Tibial nerve (tissue), 4 donors: ENCODE measurements around the gene GNG7. TPM values are rescaled to one million over a fixed set of nuclear protein-coding genes. Genes with fewer than 3 reads are reported as not detected.
"Not testable (repeated sequence)": the region's sequence is repeated elsewhere in the genome, so short reads cannot be mapped to it uniquely, and the experiment has no call there.

ENCODE experiments used
- DNase-seq, 2 donors: peaks; one replicate each; pipeline ENCODE4 v3.0.0-alpha.2; 2019; ENCODE audit warnings: low spot score in 2 of 2
- H3K27ac ChIP-seq, 4 donors: fragments of 200-600 bp; sonication (generic) in 3 of 4; one replicate each; pipeline ENCODE4 v1.5.1; 2017 to 2019; ENCODE audit warnings: mild to moderate bottlenecking in 1 of 4
- H3K27me3 ChIP-seq, 2 donors: fragments of 200-600 bp; sonication (generic) in 1 of 2; one replicate each; pipeline versions ENCODE4 v1.5.1 to v1.6.0; 2017 to 2019
- H3K36me3 ChIP-seq, 3 donors: fragments of 200-600 bp; sonication (generic); one replicate each; pipeline ENCODE4 v1.5.1; 2018 to 2019
- H3K4me1 ChIP-seq, 4 donors: fragments of 200-600 bp; sonication (generic) in 3 of 4; one replicate each; pipeline ENCODE4 v1.5.1; 2017 to 2019
- H3K4me3 ChIP-seq, 4 donors: fragments of 200-600 bp; sonication (generic) in 3 of 4; one replicate each; pipeline ENCODE4 v1.5.1; 2017 to 2019; ENCODE audit warnings: mild to moderate bottlenecking in 1 of 4, moderate library complexity in 1 of 4
- H3K9me3 ChIP-seq, 4 donors: fragments of 200-600 bp; sonication (generic) in 3 of 4; one replicate each; pipeline ENCODE4 v1.5.1; 2017 to 2019
- CTCF ChIP-seq, 5 experiments: fragments of 200-600 bp in 3 of 5; fragments of 450-650 bp in 2 of 5; sonication (generic) in 3 of 5; IDR thresholded peaks; one replicate each; pipeline ENCODE4 v1.5.1; 2016 to 2019; ENCODE audit warnings: antibody characterized with exemption in 5 of 5, mild to moderate bottlenecking in 3 of 5, moderate library complexity in 2 of 5
- EP300 ChIP-seq, 2 donors: sonication (generic); formaldehyde crosslinking; IDR thresholded peaks; one replicate each; pipeline ENCODE4 v1.6.1; 2017; ENCODE audit warnings: antibody characterized with exemption in 2 of 2, mild to moderate bottlenecking in 1 of 2
- POLR2A ChIP-seq, 2 donors: fragments of 450-650 bp; IDR thresholded peaks; one replicate each; pipeline ENCODE4 v1.6.1; 2017; ENCODE audit warnings: antibody characterized with exemption in 2 of 2, mild to moderate bottlenecking in 2 of 2, moderate library complexity in 2 of 2
- WGBS, 2 donors: methylation state at CpG; one replicate each; pipeline ENCODE4 v1.1.5; 2018; 5-methylcytosine and 5-hydroxymethylcytosine counted together
- total RNA-seq, 4 donors: library from RNA; depleted of rRNA; stranded (reverse); fragments of >200 nt; gene quantifications; one replicate each; pipeline ENCODE4 v1.1.0, GENCODE V29; 2016

Gene GNG7
- total RNA-seq, 4 donors from 2014 or later = 2.6 to 5.3 (median 3.5) TPM

DNA sequence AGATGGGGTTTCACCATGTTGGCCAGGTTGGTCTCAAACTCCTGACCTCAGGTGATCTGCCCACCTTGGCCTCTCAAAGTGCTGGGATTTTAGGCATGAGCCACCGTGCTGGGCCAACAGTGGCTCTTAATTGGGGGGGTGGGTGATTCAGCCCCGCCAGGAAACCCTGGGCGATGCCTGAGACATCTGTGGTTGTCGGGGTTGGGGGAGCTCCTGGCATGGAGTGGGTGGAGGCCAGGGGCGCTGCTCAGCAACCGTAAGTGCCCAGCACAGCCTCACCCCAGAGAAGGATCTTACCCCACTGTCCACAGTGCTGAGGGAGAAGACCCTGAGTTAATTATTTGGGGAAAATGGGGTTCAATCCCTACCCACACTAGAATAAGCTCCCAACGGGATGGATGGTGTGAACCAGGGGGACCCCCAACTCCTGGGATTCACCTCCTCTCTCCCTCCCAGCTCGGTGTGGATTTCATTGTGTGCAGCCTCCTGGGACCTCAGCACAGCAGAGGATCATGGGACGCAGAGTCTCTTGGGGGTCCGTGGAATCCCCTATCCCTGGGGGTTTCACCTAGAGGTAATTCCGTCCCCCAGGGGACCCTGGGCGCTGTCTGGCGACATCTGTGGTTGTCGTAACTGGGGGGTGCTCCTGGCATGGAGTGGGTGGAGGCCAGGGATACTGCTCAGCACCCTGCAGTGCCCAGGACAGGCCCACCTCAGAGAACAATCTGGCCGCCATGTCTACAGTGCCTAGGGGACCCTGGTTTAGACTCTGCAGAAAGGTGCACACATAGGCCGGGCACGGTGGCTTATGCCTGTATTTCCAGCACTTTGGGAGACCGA, 157.7 kb downstream of the GNG7 start:
- H3K9me3 ChIP-seq = no peaks in the 10 kb centered on the region
- H3K4me1 ChIP-seq = peaks cover 2 to 92% (median 70%) of the 10 kb centered on the region in 4 donors
- no peak for TF ChIP-seq CTCF (IDR thresholded peaks at IDR 0.05)
- no peak for TF ChIP-seq EP300 (IDR thresholded peaks at IDR 0.05)
- no peak for TF ChIP-seq POLR2A (IDR thresholded peaks at IDR 0.05)
- no peaks in the 10 kb centered on the region for H3K27me3 ChIP-seq
- H3K27ac ChIP-seq = peak overlapping the region; percentile 78 to 95 (median 90)
- no peak for DNase-seq
- H3K36me3 ChIP-seq = no peaks in the 10 kb centered on the region
- 87 to 91% methylated on average over 17 to 18 of the region's 18 CpGs for WGBS, 2 donors
- H3K4me3 ChIP-seq = no peak overlapping the region

- Histone ChIP-seq H3K36me3 (no peaks in the 10 kb centered on the region), H3K9me3 (no peaks in the 10 kb centered on the region), H3K27ac (peak overlapping the region; percentile 78 to 95 (median 90)), H3K4me3 (peak overlapping the region; percentile 2 to 38 (median 11)), H3K4me1 (peaks cover 2 to 86% (median 70%) of the 10 kb centered on the region in 4 donors), H3K27me3 (no peaks in the 10 kb centered on the region)
- TF ChIP-seq CTCF (IDR thresholded peaks at IDR 0.05) (peak in 2 of 5 experiments; percentile 18 to 39), EP300 (IDR thresholded peaks at IDR 0.05) (peak; percentile 74 to 97), POLR2A (IDR thresholded peaks at IDR 0.05) (peak in 1 of 2 donors; percentile 53)
- WGBS, 2 donors = 9 to 12% methylated on average over 26 to 32 of the region's 36 CpGs
- DNase-seq = peak; percentile 88 to 91
Observed at GRCh38 chr19:2543463-2544442, 158.7 kb downstream of the GNG7 start.

DNA sequence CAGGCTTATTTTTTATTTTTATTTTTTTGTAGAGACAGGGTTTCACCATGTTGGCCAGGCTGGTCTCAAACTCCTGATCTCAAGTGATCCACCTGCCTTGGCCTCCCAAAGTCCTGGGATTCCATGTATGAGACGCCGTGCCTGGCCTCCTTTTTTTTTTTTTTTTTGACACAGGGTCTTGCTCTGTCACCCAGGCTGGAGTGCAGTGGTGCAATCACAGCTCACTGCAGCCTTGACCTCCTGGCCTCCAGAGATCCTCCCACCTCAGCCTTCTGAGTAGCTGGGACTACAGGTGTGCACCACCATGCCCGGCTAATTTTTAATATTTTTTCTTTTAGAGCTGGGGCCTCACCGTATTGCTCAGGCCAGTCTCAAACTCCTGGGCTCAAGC, 159.4 kb downstream of the GNG7 start:
- not testable (repeated sequence) for H3K36me3 ChIP-seq, DNase-seq, H3K9me3 ChIP-seq, H3K27me3 ChIP-seq
- Histone ChIP-seq H3K27ac (peak overlapping the region; percentile 78 to 95 (median 90)), H3K4me3 (peak overlapping the region; percentile 2 to 38 (median 11)), H3K4me1 (peaks cover 2 to 85% (median 70%) of the 10 kb centered on the region in 4 donors)
- WGBS, 2 donors = 21 to 35% methylated on average over 4 of the region's 4 CpGs

DNA sequence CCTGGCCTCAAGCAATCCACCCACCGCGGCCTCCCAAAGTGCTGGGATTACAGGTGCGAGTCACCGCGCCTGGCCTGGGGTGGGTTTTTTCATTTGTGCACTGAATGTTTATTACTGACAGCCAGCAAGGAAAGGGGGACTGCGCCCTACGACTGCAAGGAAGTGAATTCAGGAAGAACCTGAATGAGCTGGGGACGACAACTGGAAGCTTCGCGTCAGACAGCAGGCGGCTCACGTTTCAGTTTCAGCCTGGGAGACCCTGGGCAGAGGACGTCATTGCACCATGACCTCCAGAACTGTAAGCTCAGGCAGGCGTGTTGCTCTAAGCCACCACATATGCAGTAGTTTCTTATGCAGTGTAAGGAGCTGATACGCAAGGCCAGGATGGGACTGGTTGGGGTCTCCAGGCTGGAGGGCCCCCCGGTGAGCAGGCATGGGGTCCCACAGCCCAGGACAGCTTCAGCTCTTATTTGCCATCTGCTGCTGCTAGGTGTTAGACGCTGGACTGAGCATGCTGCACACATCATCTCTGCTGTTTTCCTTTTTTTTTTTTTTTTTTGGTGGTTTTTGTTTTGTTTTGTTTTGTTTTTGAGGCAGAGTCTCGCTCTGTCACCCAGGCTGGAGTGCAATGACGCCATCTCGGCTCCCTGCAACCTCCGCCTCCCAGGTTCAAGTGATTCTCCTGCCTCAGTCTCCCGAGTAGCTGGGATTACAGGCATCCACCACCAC, 160.0 kb downstream of the GNG7 start:
- TF ChIP-seq CTCF (IDR thresholded peaks at IDR 0.05) (no peak), POLR2A (IDR thresholded peaks at IDR 0.05) (no peak), EP300 (IDR thresholded peaks at IDR 0.05) (no peak)
- Histone ChIP-seq H3K27ac (peak overlapping the region; percentile 78 to 95 (median 90)), H3K27me3 (no peaks in the 10 kb centered on the region), H3K9me3 (no peaks in the 10 kb centered on the region), H3K36me3 (no peaks in the 10 kb centered on the region), H3K4me1 (peaks cover 2 to 81% (median 70%) of the 10 kb centered on the region in 4 donors), H3K4me3 (peak overlapping the region in 1 of 4 donors; percentile 38)
- DNase-seq = no peak
- WGBS, 2 donors = 83 to 84% methylated on average over 22 of the region's 22 CpGs
